Fibroblast of peridontal ligament (primary cell): ENCODE measurements around the gene NUDT4B.
"Not testable (repeated sequence)": the region's sequence is repeated elsewhere in the genome, so short reads cannot be mapped to it uniquely, and the experiment has no call there.

Experiments used
- DNase-seq: peaks from one replicate; pipeline ENCODE4 v3.0.0-alpha.2; 2010; ENCODE audit errors: extremely low read depth

The NUDT4B gene

GRCh38 chr1:148735538-148735937, 13.0 kb upstream of the NUDT4B start:
- DNase-seq = not testable (repeated sequence)

DNA sequence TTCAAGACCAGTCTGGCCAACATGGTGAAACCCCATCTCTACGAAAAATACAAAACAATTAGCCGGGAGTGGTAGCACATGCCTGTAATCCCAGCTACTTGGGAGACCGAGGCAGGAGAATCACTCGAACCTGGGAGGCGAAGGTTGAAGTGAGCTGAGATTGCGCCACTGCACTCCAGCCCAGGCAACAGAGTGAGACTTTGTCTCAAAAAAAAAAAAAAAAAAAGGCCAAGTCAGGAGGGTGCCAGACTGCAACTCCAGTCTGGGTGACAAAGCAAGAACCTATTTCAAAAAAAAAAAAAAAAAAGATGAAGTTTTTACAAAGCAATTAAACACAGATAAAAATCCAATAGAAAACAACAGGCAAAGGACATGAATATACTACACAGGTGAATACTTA, 9.9 kb upstream of the NUDT4B start:
- not testable (repeated sequence) for DNase-seq

DNA sequence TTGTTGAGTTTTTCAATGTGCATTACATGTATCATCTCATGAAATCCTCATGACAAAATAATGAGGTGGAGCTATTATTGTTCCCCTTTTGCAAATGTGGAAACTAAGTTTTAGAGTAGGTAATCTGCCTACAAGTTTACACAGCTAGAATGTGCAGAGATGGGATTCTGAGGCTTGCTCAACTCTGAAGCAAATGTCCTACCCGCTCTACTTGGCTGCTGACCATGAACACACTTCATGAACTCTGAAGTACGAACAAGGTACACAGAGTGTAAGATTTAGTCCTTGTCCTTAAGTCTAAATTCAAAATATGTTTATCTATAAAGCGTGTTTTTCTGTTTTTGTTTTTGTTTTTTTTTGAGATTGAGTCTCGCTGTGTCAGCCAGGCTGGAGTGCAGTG, 5.4 kb upstream of the NUDT4B start:
- not testable (repeated sequence) for DNase-seq

DNA sequence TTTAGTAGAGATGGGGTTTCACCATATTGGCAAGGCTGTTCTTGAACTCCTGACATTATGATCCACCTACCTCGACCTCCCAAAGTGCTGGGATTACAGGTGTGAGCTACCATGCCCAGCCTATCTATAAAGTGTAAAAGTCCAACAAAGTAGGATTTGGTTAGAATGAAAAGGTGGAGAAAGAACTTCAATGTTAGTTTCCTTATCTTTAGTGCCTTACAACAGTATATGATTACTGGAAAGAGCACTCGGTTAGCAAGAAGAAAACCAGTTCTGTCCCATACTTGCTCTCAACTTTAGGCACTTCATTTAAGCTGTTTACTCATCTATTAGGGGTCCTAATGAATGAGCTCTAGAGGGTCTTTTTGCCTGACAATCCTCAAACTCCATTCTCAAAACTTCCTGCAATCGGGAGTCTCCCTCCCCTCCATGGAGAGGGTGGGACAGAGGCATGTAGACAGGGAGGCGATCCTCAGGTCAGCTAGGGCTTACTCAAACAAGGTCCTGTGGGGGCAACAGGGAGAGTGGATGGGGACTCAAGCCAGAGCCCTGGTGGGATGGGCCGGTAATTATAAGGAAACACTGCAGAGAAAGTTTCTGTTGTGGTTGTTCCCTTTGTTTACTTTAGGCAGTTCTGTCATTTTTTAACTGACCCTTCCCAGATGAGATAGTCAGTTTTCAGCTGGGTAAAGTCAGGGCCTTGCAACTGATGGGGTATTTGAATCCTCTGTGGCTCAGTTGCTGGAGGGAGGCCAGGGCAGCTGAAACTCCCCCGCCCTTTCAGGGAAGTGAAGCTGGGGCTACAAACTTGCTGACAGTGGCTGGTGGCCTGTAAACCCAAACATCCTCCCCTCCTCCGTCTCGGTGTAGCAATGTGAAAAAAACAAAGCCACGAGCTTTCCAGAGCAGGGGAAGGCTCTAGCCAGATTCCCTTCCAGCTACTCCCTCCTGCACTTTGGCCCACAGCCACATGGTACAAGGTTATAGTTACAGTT, 4.6 kb upstream of the NUDT4B start:
- not testable (repeated sequence) for DNase-seq

GRCh38 chr1:148749335-148749681, 734 bp downstream of the NUDT4B start:
- DNase-seq = not testable (repeated sequence)

DNA sequence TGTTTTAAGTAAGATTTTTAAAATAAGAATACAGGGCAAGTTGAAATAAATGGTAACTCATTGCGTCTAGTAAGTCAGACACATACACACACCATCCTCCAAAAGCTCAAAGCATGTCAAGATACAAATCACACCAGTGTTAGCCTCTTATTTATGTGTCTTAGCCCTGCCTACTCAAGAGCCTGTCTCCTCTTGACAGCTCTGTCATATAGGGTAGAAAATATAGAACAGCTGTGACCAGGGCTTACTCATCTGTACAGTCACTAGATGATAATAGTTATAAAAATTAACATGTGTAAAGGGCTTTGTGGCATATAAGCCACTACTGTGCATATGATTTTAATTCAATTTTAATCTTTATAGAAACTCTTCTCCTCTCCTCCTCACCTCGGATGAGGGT, 7.7 kb downstream of the NUDT4B start:
- DNase-seq = not testable (repeated sequence)

- not testable (repeated sequence) for DNase-seq
Observed at GRCh38 chr1:148757446-148757845, 8.9 kb downstream of the NUDT4B start.

DNA sequence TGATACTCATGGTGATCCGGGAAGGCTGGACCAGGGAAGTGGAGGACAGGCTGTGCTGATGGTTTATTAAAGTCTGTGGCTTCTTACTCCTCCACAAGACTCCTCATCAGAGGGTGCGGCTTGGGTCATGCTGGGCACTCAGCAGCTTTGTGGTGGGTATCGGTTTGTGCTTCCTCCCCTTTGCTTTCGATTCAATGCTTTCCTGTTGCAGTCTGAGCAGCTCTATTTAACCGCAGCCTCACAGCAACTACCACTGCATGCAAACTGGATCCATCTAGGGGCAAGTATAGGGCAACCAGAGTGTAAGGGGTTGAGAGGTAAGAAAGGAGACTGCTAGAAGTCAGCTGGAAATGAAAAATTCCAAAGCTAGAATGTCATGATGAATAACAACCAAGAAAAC, 9.8 kb downstream of the NUDT4B start:
- DNase-seq = not testable (repeated sequence)

DNA sequence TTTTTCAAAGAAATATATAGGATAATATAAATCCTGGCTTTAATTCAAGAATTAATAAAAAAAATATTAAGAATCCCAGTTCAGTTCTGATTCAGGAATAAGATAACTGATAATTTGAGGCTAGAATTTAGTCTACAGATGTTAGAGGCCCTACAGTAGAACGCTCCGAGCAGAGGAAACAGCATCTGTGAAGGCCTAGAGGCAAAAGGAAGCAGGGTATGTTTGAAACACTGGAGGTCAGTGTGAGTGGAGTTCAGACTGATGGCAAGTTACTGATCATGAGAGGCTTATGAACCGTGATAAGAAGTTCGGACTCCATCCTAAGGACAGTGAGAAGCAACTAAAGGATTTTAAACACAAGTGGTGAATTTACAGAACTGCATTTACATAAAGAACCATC, 10.4 kb downstream of the NUDT4B start:
- not testable (repeated sequence) for DNase-seq

DNA sequence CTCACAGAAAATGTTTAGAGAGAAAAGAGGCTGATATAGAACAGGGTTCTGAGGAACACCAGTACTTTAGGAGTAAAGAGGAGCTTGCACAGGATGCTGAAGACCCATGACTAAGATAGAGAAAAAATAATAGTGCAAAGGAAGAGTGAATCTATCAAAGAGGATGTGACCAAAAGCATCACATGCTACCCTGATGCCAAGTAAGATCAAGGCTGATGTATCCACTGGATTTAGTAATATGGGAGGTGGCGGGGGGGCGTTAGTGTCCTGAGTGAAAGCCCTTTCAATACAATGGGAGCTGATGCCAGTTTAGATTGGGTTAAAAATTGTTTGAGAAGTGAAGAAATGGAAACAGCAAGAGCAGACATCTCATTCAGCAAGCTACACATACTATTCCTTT, 11.2 kb downstream of the NUDT4B start:
- not testable (repeated sequence) for DNase-seq

- not testable (repeated sequence) for DNase-seq
Observed at GRCh38 chr1:148760206-148760605, 11.6 kb downstream of the NUDT4B start.

DNA sequence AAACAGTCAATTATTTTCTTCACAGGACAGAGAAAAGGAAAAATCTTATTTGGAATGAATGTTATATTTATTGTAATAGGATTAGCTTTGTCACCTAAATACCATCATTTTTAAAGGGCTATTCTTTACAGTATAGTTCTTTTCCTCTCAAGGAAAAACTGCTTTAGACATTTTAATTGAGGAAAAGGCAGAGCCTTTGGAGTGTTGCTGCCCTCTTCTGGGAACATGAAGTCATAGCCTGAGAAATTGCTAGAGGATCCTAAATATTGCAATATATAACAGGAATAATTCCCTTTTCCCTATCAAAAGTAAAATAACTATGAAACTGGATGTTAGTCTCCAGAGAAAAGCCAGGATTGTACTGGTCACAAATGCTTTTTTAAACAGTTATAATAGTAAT, 12.8 kb downstream of the NUDT4B start:
- DNase-seq = not testable (repeated sequence)

GRCh38 chr1:148765238-148766019, 16.9 kb downstream of the NUDT4B start:
- DNase-seq = not testable (repeated sequence)

DNA sequence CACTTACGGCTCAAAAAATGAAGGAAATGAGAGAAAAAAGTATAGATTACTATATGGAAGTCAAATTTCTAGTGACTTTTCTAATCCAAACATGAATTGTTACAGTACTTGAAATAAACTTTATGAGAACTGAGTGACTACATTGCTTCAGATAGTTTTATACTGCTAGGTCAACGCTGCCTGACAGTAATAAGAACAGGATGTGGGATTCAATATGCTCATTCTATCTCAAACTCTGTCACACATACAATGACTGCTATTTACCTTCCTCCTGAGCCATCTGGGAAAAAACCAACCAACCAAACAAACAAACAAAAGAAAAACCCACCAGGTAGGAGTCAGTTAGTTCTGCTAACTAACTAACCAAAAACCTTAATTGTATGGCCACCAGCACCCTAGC, 20.0 kb downstream of the NUDT4B start:
- DNase-seq = not testable (repeated sequence)

DNA sequence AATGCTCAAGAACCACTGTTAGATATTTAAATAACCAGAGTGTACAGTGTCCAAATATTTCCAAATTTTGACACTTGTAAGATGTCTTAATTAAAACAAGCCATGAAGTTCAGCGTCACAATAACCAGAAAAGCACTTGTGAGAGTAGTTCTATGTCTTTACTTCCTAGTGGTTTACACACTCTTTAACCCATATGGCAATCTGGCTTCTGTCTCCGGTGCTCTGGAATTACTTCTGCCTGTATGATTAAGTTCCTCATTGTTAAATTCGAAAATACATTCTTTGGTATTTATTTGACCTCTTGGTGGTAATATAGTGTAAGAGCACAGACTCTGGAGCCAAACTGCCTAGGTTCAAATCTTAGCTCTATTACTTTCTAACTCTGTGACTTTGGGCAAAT, 20.9 kb downstream of the NUDT4B start:
- not testable (repeated sequence) for DNase-seq

DNA sequence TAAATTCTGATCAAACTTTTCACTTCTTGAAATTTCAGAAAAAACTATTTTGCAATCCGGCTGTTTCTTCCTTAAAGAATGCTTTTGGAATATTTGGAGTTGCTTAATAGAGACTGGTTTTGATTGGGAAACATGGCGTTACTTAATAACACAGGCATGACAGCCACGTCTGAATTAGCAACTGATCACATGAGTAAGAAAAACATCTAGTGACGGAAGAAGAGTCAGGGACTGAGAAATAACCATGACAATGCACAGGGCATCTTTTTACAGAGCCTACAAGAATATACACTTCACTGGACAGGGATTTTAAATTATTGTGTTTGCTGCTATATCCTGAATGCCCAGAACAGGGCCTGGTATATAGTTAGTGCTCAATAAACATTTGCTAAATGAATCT, 25.1 kb downstream of the NUDT4B start:
- DNase-seq = not testable (repeated sequence)

DNA sequence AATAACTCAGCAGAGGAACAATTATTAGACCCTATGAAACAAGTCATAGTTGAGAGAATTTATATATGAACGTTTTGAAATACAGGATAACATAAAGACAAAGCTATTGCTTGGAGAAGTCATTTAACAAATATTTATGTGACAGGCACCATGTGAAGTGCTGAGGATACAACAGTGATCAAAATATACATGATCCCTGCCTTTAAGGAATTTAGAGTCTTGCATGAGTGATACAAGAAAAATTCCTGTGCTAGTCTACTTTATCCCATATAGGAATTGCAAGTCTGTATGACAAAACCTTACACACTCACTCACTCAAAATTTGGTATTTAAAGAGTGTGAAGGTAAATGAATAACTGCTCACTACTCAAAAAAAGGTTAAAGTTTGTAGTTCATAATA, 25.5 kb downstream of the NUDT4B start:
- DNase-seq = not testable (repeated sequence)

- DNase-seq = not testable (repeated sequence)
Observed at GRCh38 chr1:148775263-148775662, 26.7 kb downstream of the NUDT4B start.

DNA sequence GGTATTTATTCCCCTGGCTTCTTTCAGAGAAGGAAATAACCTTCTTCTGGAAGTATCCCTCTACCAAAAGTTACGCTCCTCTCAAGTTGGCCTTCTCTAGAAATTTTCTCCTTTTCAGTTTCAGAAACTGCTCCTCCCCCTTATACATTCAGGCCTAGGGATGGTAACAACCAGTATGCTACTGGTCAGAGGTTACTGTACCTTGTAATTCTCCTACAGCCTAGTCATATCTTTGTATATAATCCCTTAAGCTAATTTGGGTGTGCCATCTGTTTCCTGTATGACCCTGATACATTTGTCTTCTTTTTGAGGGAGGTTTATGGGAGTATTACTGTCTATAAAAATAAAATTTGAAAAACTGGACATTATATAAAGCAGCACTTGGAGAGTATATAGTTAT, 29.1 kb downstream of the NUDT4B start:
- DNase-seq = not testable (repeated sequence)

DNA sequence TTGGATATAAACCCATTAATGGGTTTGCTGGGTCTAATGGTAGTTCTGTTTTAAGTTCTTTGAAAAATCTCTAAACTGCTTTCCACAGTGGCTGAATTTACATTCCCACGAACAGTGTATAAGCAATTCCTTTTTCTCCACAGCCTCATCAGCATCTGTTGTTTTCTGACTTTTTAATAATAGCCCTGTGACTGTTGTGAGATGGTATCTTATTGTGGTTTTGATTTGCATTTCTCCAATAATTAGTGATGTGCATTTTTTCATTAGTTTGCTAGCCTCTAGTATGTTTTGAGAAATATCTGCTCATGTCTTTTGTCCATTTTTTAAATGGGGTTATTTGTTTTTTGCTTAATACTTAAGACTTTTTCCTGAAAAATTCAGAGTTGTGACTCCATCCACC, 31.8 kb downstream of the NUDT4B start:
- not testable (repeated sequence) for DNase-seq

DNA sequence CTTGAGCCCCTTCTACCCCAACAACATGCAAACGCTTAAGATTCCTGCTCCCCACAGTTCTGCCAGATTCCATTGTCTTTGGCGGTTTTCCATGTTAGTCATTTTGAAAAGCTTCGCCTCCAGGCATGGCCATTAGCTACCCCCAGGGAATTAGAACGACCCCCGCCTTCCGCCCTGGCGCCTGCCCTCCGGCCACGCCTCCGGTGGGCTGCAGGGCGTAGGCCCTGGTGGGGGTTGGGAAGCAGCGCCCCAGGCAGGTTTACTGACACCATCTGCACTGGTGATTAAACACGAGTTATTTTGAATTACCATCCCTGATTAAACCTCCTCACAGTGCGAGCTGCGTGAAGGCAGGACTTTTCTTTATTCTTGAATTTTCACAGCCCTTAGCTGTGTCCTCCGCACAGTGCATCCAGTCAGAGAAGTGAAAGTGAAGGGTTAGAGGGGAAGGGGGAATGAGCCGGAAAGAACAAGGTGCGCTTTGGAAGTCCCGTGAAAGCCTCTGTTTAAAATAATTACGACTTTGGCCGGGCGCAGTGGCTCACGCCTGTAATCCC, 43.0 kb downstream of the NUDT4B start:
- not testable (repeated sequence) for DNase-seq

DNA sequence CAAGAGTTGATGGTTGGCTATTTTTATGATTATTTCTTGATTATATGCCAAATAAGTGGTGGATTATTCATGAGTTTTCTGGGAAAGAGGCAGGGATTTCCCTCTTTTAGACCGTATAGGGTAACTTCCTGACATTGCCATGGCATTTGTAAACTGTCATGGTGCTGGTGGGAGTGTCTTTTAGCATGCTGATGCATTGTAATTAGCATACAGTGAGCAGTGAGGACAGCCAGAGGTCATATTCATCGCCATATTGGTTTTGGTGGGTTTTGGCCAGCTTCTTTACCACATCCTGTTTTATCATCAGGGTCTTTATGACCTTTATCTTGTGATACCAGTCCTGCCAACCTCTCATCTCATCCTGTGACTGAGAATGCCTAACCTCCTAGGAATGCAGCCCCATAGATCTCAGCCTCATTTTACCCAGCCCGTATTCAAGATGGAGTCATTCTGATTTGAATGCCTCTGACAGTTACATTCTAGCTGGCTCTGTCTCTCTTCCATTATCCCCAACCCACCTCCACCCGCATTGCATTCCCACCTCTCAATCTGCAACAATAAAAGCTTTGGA, 45.3 kb downstream of the NUDT4B start:
- not testable (repeated sequence) for DNase-seq
